ENCODE data around the gene PTMS. TPM values are rescaled to one million over a fixed set of nuclear protein-coding genes. Genes with fewer than 3 reads are reported as not detected.
A peak's percentile ranks its signal among the peaks of the same experiment; 100 is the strongest.

PTMS gene
- polyA plus RNA-seq, 1 experiment = 234 TPM

DNA sequence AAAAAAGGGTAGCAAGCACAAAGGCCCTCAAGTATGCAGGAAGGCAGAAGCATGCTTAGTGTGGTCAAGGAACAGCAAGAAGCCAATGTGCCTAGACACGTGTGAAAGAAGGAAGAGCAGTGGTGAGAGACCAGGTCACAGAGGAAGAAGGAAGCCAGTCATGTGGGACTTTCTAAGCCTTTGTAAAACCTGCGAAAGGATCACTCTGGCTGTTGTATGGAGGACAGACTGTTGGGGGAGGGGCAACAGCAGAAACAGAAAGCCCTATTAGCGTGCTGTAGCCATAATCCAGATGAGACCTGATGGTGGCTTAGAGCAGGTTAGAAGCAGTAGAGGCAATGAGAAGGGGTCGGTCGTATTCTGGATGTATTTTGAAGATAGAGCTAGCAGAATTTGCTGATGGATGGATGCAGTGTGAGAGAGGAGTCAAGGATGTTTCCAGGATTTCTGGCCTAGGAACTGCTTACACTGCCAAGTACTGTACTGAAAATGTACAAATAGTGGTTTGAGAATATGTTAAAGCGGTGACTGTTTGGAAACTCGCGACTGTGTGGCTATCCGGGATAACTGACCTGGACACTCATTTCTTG, 7.6 kb upstream of the PTMS start:
- Histone ChIP-seq H3K4me3 (ENCODE audit: low read depth, low read length) (no peak overlapping the region), H3K27me3 (ENCODE audit: control insufficient read depth, insufficient read depth, low read length) (no peaks in the 10 kb centered on the region), H3K36me3 (ENCODE audit: control insufficient read depth, insufficient read depth, low read length) (no peaks in the 10 kb centered on the region)
- ChIA-PET CTCF (interaction anchor here (2.0 to 13.4 kb wide), 2 partner anchors 8 to 20 kb away, joined by 5 to 222 read pairs; partner anchors contain the start of genes LAG3 and PTMS), POLR2A (no interaction called here)
- DNase-seq (ENCODE audit: low read depth) = no peak
- TF ChIP-seq, protein P1, sequence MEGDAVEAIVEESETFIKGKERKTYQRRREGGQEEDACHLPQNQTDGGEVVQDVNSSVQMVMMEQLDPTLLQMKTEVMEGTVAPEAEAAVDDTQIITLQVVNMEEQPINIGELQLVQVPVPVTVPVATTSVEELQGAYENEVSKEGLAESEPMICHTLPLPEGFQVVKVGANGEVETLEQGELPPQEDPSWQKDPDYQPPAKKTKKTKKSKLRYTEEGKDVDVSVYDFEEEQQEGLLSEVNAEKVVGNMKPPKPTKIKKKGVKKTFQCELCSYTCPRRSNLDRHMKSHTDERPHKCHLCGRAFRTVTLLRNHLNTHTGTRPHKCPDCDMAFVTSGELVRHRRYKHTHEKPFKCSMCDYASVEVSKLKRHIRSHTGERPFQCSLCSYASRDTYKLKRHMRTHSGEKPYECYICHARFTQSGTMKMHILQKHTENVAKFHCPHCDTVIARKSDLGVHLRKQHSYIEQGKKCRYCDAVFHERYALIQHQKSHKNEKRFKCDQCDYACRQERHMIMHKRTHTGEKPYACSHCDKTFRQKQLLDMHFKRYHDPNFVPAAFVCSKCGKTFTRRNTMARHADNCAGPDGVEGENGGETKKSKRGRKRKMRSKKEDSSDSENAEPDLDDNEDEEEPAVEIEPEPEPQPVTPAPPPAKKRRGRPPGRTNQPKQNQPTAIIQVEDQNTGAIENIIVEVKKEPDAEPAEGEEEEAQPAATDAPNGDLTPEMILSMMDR (IDR thresholded peaks at IDR 0.05; ENCODE audit: insufficient read depth, low read depth, low read length) = no peak

GRCh38 chr12:6759741-6760140, 6.4 kb upstream of the PTMS start:
- ChIA-PET POLR2A (interaction anchor here (0.5 kb wide), 1 partner anchor 355 kb away, joined by 3 read pairs; no protein-coding TSS in a partner anchor), CTCF (interaction anchor here (0.6 to 13.4 kb wide), 4 partner anchors 19 to 69 kb away, joined by 3 to 222 read pairs (median 6); partner anchors contain the start of genes LAG3 and P3H3)
- TF ChIP-seq, protein P1 (IDR thresholded peaks at IDR 0.05; ENCODE audit: insufficient read depth, low read depth, low read length) = no peak
- DNase-seq (ENCODE audit: low read depth) = no peak
- Histone ChIP-seq H3K27me3 (ENCODE audit: control insufficient read depth, insufficient read depth, low read length) (no peaks in the 10 kb centered on the region), H3K36me3 (ENCODE audit: control insufficient read depth, insufficient read depth, low read length) (no peaks in the 10 kb centered on the region), H3K4me3 (ENCODE audit: low read depth, low read length) (no peak overlapping the region)

DNA sequence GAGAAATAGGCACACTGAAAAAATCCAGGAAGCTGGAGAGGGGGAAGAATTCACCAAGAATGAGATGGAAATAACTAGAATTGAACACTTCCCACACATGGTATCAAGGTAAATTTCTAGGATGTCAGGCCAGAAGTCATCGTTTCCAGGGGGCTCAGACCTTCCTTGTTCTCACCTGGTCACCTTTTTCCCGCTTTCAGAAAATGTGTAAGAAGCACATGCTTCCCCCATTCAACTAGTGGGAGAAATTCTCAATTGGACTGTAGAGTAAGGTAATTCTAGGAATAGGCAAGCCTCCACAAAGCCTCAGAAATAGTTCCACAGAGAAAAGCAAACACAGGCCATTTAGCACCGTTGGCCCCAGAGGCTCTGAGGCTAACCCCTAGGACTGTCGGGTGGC, 2.8 kb upstream of the PTMS start:
- CTCF ChIA-PET = interaction anchor here (0.9 to 13.4 kb wide), 4 partner anchors 10 to 64 kb away, joined by 3 to 222 read pairs (median 18); partner anchors contain the start of genes LAG3 and MLF2

GRCh38 chr12:6764011-6764828, 1.9 kb upstream of the PTMS start:
- peak; percentile 98 for DNase-seq (ENCODE audit: low read depth)
- H3K4me3 ChIP-seq (ENCODE audit: low read depth, low read length) = peak overlapping the region; percentile 24
- POLR2A ChIA-PET = interaction anchor here (1.5 kb wide), 1 partner anchor 13 kb away, joined by 3 read pairs; no protein-coding TSS in a partner anchor
- CTCF ChIA-PET = interaction anchor here (0.9 to 13.4 kb wide), 5 partner anchors 11 to 63 kb away, joined by 3 to 222 read pairs (median 32); partner anchors contain the start of genes LAG3 and MLF2
- no peaks in the 10 kb centered on the region for H3K27me3 ChIP-seq (ENCODE audit: control insufficient read depth, insufficient read depth, low read length)
- no peaks in the 10 kb centered on the region for H3K36me3 ChIP-seq (ENCODE audit: control insufficient read depth, insufficient read depth, low read length)
- TF ChIP-seq, protein P1 (IDR thresholded peaks at IDR 0.05; ENCODE audit: insufficient read depth, low read depth, low read length) = no peak

More for the DNA sequence above, 2.8 kb upstream of the PTMS start:
- H3K27me3 ChIP-seq (ENCODE audit: control insufficient read depth, insufficient read depth, low read length) = no peaks in the 10 kb centered on the region
- no peak for DNase-seq (ENCODE audit: low read depth)
- no peaks in the 10 kb centered on the region for H3K36me3 ChIP-seq (ENCODE audit: control insufficient read depth, insufficient read depth, low read length)
- POLR2A ChIA-PET = interaction anchor here (0.6 kb wide), 1 partner anchor 114 kb away, joined by 5 read pairs; no protein-coding TSS in a partner anchor
- TF ChIP-seq, protein P1 (IDR thresholded peaks at IDR 0.05; ENCODE audit: insufficient read depth, low read depth, low read length) = no peak
- H3K4me3 ChIP-seq (ENCODE audit: low read depth, low read length) = peak overlapping the region; percentile 24

Measured in BJ (cell line).